Measurements from ENCODE around the gene ACTMAP. TPM values are rescaled to one million over a fixed set of nuclear protein-coding genes. Genes with fewer than 3 reads are reported as not detected.
"Not testable (repeated sequence)": the region's sequence is repeated elsewhere in the genome, so short reads cannot be mapped to it uniquely, and the experiment has no call there.

The ACTMAP gene
- total RNA-seq, 1 experiment from 2014 or later: 27.7 TPM

- no peaks in the 10 kb centered on the region for H3K27me3 ChIP-seq (ENCODE audit: insufficient read depth, low read length)
- no peaks in the 10 kb centered on the region; the same call in 1 of the 2 replicates for H3K27me3 Mint-ChIP-seq (ENCODE audit: low read depth)
- no peak overlapping the region for H3K27ac ChIP-seq (ENCODE audit: insufficient read length, low read depth, low read length)
- H2BK12ac ChIP-seq (ENCODE audit: insufficient read length, low read depth, low read length): no peak overlapping the region
- H2BK15ac ChIP-seq (ENCODE audit: low read depth, low read length): no peak overlapping the region
- H4K20me1 ChIP-seq (ENCODE audit: control insufficient read depth, insufficient read depth, insufficient read length): no peaks in the 10 kb centered on the region
- H2BK20ac ChIP-seq (ENCODE audit: low read depth, low read length, poor library complexity, severe bottlenecking): no peak overlapping the region
- H4K91ac ChIP-seq (ENCODE audit: insufficient read length, low read depth, low read length): no peak overlapping the region
- TF ChIP-seq CTCF (conservative IDR thresholded peaks at IDR 0.05): no peak
- H3K9me3 ChIP-seq (ENCODE audit: control insufficient read depth, low read depth, low read length): no peaks in the 10 kb centered on the region
- no peak overlapping the region for H3K27ac Mint-ChIP-seq
- H2AFZ ChIP-seq (ENCODE audit: low read length): no peak overlapping the region
- no peak for DNase-seq
- H3K9me3 Mint-ChIP-seq: peaks cover 0 to 2% of the 10 kb centered on the region in 2 experiments; a peak in 3 of 5 replicates
- H3K4ac ChIP-seq (ENCODE audit: low read depth, low read length): no peak overlapping the region
- no peak overlapping the region for H3T11ph ChIP-seq (ENCODE audit: low read length)
- no peak overlapping the region for H4K5ac ChIP-seq (ENCODE audit: insufficient read length, low read depth, low read length)
- no peak overlapping the region for H2AK5ac ChIP-seq (ENCODE audit: insufficient read length, low read length)
- no peak overlapping the region for H3K56ac ChIP-seq (ENCODE audit: insufficient read length, low read depth, low read length)
- WGBS (ENCODE audit: extremely low coverage, insufficient read length, low lambda C conversion rate): no CpG with 5 or more reads among the region's 5 CpGs
- H4K8ac ChIP-seq (replicated peaks; ENCODE audit: insufficient read length, low read depth, low read length): no peak overlapping the region
- H3K4me3 Mint-ChIP-seq: no peak overlapping the region
- no peak overlapping the region for H3K9ac ChIP-seq (ENCODE audit: extremely low read depth, insufficient read length, low read length)
- no peak overlapping the region for H2BK5ac ChIP-seq (ENCODE audit: insufficient read length, low read length)
- H3K4me1 Mint-ChIP-seq: no peaks in the 10 kb centered on the region
- no peak overlapping the region for H3K14ac ChIP-seq (ENCODE audit: insufficient read depth, low read length)
- no peaks in the 10 kb centered on the region for H3K23me2 ChIP-seq (ENCODE audit: insufficient read length, low read depth, low read length, poor library complexity, severe bottlenecking)
- no peak overlapping the region for H3K4me2 ChIP-seq (ENCODE audit: insufficient read depth, insufficient read length, low read length)
- no peak overlapping the region for H3K23ac ChIP-seq (ENCODE audit: insufficient read length, low read depth, low read length)
- no peak overlapping the region for H2BK120ac ChIP-seq (ENCODE audit: low read depth, low read length, poor library complexity, severe bottlenecking)
- no peaks in the 10 kb centered on the region for H3K79me1 ChIP-seq (ENCODE audit: insufficient read depth, low read depth, low read length, poor library complexity, severe bottlenecking)
- H3K18ac ChIP-seq (ENCODE audit: insufficient read length, low read depth, low read length): no peak overlapping the region
- H3K4me1 ChIP-seq (ENCODE audit: insufficient read depth, low read length): no peaks in the 10 kb centered on the region
- H3K36me3 Mint-ChIP-seq (ENCODE audit: insufficient read depth in 1 of 3, low read depth in 3 of 3): peaks cover 22 to 39% (median 28%) of the 10 kb centered on the region in 3 experiments
- H3K79me2 ChIP-seq (ENCODE audit: insufficient read depth, low read length): no peaks in the 10 kb centered on the region
These were observed 18.6 kb upstream of the ACTMAP start for GRCh38 chr19:40768869-40769268.

- not testable (repeated sequence) for H3K4me1 ChIP-seq (ENCODE audit: insufficient read depth, low read length); H3K79me1 ChIP-seq (ENCODE audit: insufficient read depth, low read depth, low read length, poor library complexity, severe bottlenecking); H3K9me3 Mint-ChIP-seq; H3K27me3 ChIP-seq (ENCODE audit: insufficient read depth, low read length); H3K27me3 Mint-ChIP-seq (ENCODE audit: low read depth); H3K4me2 ChIP-seq (ENCODE audit: insufficient read depth, insufficient read length, low read length); H3T11ph ChIP-seq (ENCODE audit: low read length); H2AFZ ChIP-seq (ENCODE audit: low read length); H2BK12ac ChIP-seq (ENCODE audit: insufficient read length, low read depth, low read length); H3K23ac ChIP-seq (ENCODE audit: insufficient read length, low read depth, low read length); H2BK5ac ChIP-seq (ENCODE audit: insufficient read length, low read length); H2BK120ac ChIP-seq (ENCODE audit: low read depth, low read length, poor library complexity, severe bottlenecking); H3K18ac ChIP-seq (ENCODE audit: insufficient read length, low read depth, low read length); H3K56ac ChIP-seq (ENCODE audit: insufficient read length, low read depth, low read length); H2AK5ac ChIP-seq (ENCODE audit: insufficient read length, low read length); H3K4ac ChIP-seq (ENCODE audit: low read depth, low read length); H3K14ac ChIP-seq (ENCODE audit: insufficient read depth, low read length); H3K27ac ChIP-seq (ENCODE audit: insufficient read length, low read depth, low read length); H3K79me2 ChIP-seq (ENCODE audit: insufficient read depth, low read length); H2BK20ac ChIP-seq (ENCODE audit: low read depth, low read length, poor library complexity, severe bottlenecking); H3K4me3 Mint-ChIP-seq; H3K23me2 ChIP-seq (ENCODE audit: insufficient read length, low read depth, low read length, poor library complexity, severe bottlenecking); H2BK15ac ChIP-seq (ENCODE audit: low read depth, low read length); H3K9me3 ChIP-seq (ENCODE audit: control insufficient read depth, low read depth, low read length); H4K91ac ChIP-seq (ENCODE audit: insufficient read length, low read depth, low read length); DNase-seq; H4K20me1 ChIP-seq (ENCODE audit: control insufficient read depth, insufficient read depth, insufficient read length); H3K9ac ChIP-seq (ENCODE audit: extremely low read depth, insufficient read length, low read length); H4K5ac ChIP-seq (ENCODE audit: insufficient read length, low read depth, low read length); H3K4me1 Mint-ChIP-seq; H4K8ac ChIP-seq (replicated peaks; ENCODE audit: insufficient read length, low read depth, low read length)
- WGBS (ENCODE audit: extremely low coverage, insufficient read length, low lambda C conversion rate): no CpG with 5 or more reads among the region's 13 CpGs
- peaks cover 46 to 64% (median 48%) of the 10 kb centered on the region in 3 experiments for H3K36me3 Mint-ChIP-seq (ENCODE audit: insufficient read depth in 1 of 3, low read depth in 3 of 3)
- H3K27ac Mint-ChIP-seq: peak overlapping the region in 2 of 3 experiments; percentile 40 to 67; a peak in 2 of 7 replicates
These were observed 16.1 kb upstream of the ACTMAP start for GRCh38 chr19:40766385-40766784.

All from H9 (cell line).